GM23248 (cell line): ENCODE results near the gene NXPH4.

Experiments used
- EZH2 ChIP-seq: fragments of 200-600 bp; sonication (generic); IDR thresholded peaks from 2 replicates; pipeline ENCODE4 v1.6.1; 2018; ENCODE audit warnings: antibody characterized with exemption, mild to moderate bottlenecking; ENCODE audit not compliant: insufficient read depth, poor library complexity, severe bottlenecking
- EZH2phosphoT487 ChIP-seq: fragments of 200-600 bp; sonication (generic); IDR thresholded peaks from 2 replicates; pipeline ENCODE4 v1.6.1; 2018; ENCODE audit warnings: antibody characterized with exemption, moderate library complexity, mild to moderate bottlenecking, low read depth; ENCODE audit not compliant: insufficient read depth

DNA sequence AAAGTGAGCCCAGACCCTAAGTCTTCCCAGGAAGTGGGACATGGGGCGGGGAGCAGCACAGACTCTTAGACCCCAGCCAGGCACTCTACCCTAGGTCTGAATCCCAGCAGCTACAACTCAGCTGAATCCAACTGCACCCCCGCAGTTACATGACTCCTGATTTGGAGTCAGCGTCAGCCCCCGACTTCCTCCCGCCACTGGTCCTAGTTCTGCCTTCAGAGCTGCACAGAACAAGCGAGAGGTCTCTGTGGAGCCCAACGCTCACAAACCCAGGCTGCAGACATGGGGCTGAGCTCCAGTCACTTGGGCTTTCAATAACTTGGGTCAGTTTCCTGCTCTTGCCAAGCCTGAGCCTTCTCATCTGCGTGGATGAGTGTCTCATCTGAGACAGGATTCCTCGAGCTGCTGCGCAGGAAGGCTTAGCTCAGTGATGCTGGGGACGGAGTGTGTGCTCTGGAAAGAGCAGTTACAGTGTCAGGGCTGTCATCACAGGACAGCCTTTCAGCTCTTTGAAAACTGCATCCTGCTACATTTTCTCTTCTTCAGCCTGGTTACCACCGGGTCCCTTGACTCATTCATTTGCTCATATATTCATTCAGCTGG lies 30.6 kb upstream of the NXPH4 start:
- TF ChIP-seq EZH2 (no peak), EZH2phosphoT487 (no peak)
